Measurements from ENCODE around the gene ZNHIT2.

ZNHIT2 gene

DNA sequence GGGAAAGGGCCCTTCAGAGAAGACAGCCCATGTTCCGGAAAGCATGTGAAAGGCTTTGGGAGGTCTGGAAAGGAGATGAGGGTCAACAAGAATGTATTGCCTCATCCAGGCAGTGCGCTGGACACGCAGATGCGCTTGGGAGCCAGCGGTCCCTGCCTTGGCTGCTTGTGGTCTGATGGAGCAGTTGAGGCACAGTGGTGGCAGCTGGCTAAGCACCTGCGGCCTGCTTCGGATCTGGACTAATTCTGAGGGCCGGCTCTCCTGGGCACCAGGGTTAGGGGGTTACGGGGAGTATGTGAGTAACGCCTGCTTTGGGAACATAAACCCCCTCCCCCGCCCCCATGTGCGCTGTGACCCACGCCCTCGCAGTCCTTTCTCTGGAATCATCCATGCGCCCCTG is 10.4 kb downstream of the ZNHIT2 start:
- no peak for DNase-seq (ENCODE audit: low read depth in 2 of 2, low spot score in 1 of 2)

DNA sequence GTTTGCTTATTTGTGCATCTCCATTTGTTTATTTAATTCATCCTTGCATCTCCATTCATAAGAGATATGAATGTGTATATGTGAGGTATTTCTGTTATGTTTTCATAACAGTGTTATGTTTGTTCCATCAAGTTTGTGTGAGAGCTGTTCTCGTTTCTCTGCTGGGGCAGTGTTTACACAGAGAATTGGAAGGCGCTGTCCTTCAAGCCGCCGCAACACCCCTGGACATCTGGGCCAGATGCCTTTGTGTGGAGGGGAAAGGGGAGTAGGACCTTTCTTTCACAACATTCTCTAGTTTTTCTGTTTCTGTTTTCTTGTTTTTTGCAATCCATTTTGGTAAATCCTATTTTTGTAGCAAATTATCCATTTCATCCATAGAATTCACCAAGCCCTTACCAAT is 12.9 kb downstream of the ZNHIT2 start:
- no peak for DNase-seq (ENCODE audit: low read depth in 2 of 2, low spot score in 1 of 2)

DNA sequence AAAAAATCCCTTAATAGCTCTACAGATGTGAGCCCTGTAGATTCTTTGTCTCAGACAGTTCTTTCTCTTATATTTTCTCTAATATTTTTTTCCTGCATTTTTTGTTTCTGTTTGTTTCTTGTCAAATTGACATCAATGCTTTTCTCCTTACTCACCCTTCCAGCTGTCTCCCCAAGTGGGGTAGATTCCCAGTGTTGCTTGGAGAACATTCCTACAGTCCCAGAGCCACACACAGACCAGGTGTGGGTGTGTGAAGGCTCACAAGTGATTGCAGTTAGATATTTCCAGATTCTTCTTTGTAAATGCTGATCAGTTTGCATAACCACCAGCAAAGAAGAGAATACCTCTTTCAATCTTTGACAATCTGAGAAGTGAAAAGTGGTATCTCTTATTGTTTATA is 14.0 kb downstream of the ZNHIT2 start:
- no peak for DNase-seq (ENCODE audit: low read depth in 2 of 2, low spot score in 1 of 2)

DNA sequence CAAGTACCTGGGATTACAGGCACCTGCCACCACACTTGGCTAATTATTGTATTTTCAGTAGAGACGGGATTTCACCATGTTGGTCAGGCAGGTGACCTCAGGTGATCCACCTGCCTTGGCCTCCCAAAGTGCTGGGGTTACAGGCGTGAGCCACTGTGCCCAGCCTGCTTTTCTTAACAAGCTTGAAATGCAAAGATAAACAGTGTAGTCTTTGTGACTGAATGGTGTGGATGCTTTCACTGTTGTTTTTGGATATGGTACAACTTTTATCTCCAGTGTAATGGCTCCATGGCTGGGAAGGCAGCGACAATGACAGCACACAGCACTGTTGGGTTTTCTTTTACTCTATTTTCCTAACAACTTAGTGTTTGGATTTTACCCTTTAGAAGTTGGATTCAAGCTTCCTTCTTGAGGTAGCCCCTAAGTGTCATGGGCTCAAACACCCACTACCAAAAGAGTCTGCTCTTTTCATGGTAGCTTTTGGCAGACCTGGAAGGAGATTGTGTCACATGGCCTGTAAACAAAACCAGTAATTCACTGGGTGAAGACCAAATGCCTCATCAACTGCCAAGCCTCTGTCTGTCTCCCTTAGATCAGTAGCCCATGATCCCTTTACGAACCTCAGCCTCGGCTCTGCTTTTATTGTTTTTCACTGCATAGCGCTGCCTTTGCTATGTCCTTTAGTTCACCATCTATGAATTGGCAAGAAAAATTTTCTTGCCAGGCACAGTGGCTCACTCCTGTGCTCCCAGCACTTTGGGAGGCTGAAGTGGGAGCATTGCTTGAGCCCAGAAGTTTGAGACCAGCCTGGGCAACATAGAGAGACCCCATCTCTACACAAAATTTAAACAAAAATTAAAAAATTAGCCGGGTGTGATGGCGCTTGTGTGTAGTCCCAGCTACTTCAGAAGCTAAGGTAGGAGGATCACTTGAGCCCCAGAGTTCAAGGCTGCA is 15.1 kb downstream of the ZNHIT2 start:
- DNase-seq (ENCODE audit: low read depth in 2 of 2, low spot score in 1 of 2), result no peak

DNA sequence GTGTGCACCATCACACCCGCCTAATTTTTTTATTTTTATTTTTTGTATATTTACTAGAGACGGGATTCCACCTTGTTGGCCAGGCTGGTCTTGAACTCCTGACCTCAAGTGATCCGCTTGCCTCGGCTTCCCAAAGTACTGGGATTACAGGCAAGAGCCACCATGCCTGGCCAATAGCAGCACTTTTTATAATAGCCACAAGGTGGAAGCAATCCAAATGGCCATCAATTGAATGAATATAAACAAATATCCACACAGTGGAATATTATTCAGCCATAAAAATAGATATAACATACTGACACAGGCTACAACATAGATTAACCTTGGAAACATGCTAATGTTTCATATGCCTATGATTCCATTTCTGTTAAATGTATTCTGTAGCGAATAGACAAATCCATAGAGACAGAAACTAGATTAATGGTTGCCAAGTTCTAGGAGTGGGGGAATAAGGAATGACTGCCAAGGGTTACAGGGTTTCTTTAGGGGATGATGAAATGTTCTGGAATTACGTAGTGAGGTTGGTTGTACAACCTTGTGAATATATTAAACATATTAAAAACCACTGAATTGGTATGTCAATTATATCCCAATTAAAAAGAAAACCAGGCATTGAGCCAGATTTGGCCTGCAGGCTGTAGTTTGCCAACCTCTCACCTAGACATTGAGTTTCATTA is 16.7 kb downstream of the ZNHIT2 start:
- no peak for DNase-seq (ENCODE audit: low read depth in 2 of 2, low spot score in 1 of 2)

DNA sequence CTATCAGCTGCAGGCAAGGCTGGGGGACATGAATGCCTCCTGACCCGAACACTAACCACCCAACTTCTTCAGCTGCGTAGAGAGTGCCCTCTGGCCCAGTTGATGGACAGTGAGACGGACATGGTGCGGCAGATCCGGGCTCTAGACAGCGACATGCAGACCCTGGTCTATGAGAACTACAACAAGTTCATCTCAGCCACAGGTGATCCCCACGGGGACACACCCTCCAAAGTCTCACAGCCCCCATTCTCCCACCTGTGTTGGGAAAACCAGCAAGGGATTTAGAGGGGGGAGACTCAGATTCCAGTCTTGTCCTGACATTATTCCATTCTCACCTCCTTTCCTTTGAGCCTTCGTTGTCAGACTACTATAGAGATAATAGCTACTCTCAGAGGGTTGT is 20.6 kb downstream of the ZNHIT2 start:
- DNase-seq (ENCODE audit: low read depth in 2 of 2, low spot score in 1 of 2), result no peak

DNA sequence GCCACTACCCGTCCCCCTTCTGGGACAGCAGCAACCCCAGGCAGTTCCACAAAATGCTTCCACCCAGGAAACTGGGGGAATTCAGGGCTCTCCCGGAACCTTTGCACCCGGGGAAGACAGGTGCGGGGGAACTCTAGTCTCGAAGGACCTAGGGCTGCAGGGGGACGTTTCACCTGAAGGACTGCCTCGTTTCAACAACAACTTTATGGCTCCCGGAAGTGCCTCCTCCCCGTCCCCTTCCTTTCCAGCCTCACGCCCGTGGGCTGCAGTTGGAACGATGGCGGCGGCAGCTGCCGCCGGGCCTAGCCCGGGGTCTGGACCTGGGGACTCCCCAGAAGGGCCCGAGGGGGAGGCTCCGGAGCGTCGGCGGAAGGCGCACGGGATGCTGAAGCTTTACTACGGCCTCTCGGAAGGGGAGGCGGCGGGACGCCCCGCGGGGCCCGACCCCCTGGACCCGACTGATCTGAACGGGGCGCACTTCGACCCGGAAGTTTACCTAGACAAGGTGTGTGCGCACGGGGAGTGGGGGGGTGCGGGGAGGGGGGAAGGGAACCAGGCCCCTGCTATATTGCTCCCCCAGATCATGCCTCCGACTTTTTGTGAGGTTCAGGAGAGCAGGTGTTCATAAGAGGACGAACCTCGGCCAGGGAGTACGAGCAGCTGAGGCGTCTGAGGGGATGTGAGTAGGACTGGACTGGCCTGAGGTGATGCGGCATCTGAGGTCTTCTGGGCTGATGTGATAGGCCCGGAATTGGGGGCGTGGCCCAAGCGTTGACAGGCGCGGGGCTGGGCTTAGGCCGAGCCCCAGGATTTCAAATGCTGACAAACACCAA is 21.3 kb downstream of the ZNHIT2 start, which contains the start of gene VPS51:
TSS of gene VPS51 (plus strand) at position 241 of the 833 bp plus-strand sequence. CDS start at position 278, 37 bp downstream.
- peak; percentile 72 for DNase-seq (ENCODE audit: low read depth in 2 of 2, low spot score in 1 of 2)

DNA sequence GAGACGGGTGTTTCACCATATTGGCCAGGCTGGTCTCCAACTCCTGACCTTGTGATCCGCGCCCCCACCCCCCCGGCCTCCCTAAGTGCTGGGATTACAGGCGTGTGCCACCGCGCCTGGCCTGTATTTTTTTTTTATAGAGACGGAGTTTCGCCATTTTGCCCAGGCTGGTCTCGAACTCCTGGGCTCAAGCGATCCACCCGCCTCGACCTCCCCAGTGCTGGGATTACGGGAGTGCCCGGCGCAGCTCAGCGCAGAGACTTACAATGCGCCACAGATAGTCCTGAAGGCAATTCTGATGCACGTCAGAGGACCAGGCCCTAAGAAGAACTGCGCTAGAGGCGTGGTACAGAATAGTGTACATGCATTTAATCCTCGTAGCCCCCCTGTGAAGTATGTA is 22.1 kb downstream of the ZNHIT2 start:
- DNase-seq (ENCODE audit: low read depth in 2 of 2, low spot score in 1 of 2), result no peak

DNA sequence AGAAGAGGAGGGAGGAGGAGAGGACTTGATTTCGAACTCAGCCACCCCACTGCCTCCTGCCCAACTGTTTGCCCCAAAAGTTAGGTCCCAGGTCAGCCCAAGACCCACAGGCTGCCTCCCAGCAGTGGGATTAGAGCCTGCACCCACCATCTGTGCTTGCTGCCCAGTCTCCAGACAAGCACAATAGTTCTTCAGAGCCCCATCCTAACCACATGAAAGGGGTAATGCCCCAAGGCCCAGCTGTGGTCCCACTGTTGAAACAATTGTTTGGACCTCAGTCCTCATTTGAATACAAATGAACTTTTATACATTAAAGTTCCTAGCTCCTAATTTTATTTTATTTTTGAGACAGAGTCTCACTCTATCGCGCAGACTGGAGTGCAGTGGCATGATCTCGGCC is 26.9 kb downstream of the ZNHIT2 start:
- DNase-seq (ENCODE audit: low read depth in 2 of 2, low spot score in 1 of 2), result no peak

DNA sequence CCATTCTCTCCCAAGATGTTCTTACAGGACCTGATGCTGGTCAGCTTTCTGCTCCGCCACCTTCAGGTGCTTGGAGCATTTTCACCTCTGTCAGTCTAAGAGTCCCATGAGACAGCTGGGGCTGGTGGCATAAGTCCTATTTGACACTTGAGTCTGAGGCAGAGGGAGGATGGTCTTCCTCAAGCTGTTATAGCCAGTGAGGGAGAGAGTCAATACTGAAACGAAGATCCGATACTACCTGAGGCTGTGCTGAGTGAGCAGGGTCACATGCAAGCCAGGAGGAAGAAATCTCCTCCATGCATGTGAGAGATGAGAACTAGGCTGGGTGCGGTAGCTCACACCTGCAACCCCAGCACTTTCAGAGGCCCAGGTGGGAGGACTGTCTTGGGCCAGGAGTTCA is 27.9 kb downstream of the ZNHIT2 start:
- DNase-seq (ENCODE audit: low read depth in 2 of 2, low spot score in 1 of 2), result no peak

DNA sequence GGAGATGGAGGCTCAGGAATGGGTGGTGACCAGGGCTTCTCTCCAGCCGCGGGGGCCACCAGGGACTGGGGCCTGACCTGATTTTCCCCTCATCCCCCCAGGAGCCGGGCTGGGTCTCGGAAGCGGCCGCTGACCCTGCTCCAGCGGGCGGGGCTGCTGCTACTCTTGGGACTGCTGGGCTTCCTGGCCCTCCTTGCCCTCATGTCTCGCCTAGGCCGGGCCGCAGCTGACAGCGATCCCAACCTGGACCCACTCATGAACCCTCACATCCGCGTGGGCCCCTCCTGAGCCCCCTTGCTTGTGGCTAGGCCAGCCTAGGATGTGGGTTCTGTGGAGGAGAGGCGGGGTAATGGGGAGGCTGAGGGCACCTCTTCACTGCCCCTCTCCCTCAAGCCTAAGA is 29.7 kb downstream of the ZNHIT2 start:
- no peak for DNase-seq (ENCODE audit: low read depth in 2 of 2, low spot score in 1 of 2)

DNA sequence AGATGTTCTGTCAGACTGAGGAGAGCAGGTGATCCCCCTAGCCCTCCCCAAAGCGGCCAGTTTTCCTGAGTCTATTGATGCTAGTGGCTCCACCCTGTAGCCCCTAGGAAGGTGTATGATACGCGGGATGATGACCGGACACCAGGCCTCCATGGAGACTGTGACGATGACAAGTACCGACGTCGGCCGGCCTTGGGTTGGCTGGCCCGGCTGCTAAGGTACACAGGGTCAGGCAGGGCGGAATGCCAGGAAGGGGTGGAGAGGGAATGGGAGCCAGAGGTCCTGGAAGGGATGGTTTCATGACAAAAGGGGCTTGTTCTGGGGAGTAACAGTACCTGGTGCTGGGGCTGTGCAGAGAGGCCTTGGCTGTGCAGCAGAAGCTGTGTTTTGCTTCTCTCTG is 30.3 kb downstream of the ZNHIT2 start:
- DNase-seq (ENCODE audit: low read depth in 2 of 2, low spot score in 1 of 2), result no peak

DNA sequence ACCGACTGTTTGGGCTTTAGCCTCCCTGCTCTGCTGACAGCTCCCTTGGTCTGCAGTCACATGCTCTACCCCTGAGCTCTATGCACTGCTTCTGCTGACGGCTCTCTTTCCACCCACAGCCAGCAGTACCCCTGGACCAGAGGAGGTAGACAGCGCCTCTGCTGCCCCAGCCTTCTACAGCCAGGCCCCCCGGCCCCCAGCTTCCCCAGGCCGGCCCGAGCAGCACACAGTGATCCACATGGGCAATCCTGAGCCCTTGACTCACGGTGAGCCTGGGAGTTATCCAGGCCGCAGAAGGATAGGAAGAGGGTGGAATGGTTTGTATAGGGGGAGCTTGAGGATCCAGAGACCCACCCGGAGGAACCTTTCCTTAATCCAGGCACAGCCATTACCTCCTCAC is 30.7 kb downstream of the ZNHIT2 start:
- DNase-seq (ENCODE audit: low read depth in 2 of 2, low spot score in 1 of 2), result no peak

DNA sequence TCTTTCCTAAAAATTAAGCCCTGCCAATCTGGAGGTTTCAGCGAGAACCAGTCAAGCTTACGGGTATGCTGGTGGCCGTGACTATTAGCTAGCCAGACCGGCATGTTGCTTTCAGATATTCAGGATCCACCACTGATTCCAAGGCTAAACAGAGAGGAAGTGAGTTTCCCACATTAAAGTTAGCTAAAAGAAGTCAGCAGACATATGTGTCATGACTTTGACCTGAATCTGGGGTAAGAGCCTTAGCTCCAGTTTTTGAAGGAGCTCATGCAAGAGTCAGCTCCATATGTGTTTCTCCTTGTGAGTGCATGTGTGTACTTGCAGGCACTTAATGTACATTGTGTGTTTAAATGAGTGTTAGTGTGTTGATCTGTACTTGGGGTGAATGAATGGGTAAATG is 32.1 kb downstream of the ZNHIT2 start:
- DNase-seq (ENCODE audit: low read depth in 2 of 2, low spot score in 1 of 2), result no peak

DNA sequence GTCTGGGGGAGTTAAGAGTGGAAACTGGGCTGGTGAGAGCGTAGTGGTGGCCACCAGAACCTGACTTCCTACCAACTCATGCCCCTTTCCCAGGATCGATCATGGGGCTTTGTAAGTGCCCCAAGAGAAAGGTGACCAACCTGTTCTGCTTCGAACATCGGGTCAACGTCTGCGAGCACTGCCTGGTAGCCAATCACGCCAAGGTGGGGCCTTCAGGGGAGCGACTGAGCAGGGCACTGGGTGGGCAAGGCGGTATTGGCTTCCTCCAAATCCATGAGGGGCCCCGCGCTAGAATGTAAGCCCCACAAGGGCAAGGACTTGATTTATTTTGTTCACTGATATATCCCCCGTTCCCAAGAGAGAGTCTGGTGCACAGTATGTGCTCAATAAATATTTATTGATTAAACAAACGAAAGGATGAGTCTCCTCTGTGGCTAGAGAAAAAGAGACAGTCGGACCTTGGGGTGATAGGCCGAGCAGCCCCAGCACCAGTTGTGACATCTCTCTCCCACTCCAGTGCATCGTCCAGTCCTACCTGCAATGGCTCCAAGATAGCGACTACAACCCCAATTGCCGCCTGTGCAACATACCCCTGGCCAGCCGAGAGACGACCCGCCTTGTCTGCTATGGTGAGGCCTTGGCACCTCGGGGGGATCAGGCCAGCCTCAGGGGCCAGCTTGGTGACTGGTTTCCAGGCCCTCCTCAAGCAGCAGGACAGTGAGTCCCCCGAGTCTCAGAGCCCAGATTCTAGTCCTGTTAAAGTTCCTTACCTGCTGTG is 32.7 kb downstream of the ZNHIT2 start:
- no peak for DNase-seq (ENCODE audit: low read depth in 2 of 2, low spot score in 1 of 2)

DNA sequence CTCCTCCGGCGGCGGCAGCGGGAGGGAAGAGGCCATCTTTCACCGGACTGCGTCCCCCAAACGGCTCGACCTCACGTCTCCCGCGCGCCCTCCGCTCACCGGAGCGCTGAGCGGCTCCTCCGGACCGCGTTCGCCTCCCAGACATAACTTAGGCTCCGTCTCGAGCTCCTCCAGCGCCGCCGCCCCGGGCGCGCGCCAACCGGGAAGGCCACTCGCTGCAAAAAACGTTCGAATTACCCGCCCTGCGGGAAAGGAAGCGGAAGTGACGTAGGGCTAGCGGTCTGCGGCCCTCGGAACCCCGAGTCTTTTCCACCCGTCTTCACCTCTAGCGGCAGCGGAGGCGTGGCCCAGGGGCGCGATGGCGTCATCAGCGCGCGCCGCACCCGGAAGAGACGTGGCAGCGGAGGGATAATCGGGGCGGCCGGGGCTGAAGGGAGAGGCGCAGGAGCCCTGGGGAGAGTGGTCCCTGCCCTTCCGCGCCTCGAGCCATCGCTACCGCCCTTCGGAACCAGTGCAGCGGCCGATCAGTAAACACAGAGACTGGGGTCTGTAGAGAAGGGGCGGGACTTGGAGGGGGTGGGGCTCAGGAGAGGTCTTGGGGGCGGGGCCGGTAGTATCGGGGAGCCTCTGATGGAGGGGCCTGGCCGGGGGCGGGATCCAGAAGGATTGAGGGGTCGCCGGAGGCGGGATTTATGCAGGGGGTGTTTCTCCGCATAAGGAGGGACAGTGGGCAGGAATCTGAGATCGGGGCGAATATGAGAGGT is 33.5 kb downstream of the ZNHIT2 start, which contains the start of the genes CDCA5 and ZFPL1:
TSS of gene CDCA5 (minus strand) at position 207 of the 764 bp plus-strand sequence. CDS start at position 145, 62 bp downstream.
TSS of gene ZFPL1 (plus strand) at position 389 of the 764 bp plus-strand sequence. CDS start 477 bp downstream, outside the sequence.
- peak; percentile 95 to 97 for DNase-seq (ENCODE audit: low read depth in 2 of 2, low spot score in 1 of 2)

DNA sequence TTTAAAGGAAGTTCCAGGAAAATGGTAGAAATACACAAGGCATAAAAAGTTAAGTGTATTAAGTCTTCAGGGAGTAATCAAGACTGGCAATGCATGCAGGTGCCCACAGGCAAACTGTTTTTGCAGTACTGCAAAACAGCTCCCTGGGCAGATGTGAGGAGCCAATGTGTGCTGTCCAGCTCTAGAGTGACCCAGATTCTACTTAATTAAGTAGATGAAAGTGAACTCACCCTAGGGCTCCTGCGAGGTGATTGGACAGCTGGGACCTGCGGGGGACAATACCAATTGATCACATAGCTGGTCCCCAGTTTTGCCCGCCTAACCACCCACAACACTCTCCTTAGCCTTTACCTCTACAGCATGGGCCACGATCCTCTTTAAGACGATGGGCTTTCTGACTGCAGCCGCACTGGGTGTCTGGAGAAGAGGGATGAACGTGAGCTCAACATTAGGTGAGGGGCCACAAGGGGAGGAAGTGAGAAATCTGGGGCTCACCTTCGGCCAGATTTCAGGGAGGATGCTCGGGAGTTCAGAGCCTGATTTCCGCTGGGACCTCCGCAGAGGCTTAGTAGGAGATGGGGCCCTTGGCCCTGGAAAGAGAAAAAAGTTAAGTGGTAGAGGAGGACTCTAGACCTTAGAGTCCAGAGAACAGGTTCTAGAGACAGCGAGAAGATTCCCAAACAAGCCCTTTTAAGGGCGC is 34.2 kb downstream of the ZNHIT2 start:
- DNase-seq (ENCODE audit: low read depth in 2 of 2, low spot score in 1 of 2), result no peak

DNA sequence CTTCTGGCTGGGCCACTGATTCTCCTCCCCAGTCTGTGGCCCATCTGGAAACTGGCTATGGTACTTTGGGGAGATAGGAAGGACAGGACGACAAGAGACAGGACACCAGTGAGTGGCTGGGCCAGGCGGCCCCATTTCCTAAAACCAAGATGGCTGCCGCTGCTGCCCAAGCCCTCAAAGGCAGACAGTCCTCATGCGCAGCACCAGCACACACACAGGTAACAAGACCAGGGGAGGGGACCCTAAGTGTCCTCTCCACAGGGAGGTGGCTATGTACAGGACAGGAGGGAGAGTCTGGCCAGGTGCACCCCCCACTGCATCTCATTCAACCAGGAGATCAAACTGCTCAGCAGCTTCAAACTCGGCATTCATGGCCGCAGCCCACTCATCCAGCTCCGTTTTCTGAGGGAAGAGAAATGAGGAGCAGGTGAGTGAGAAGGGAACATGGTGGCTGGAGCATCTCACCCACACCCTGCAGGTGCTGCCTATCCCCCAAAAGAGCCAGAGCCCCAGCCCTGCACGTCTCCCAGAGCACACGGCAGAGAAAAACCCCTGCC is 38.6 kb downstream of the ZNHIT2 start:
- no peak for DNase-seq (ENCODE audit: low read depth in 2 of 2, low spot score in 1 of 2)

DNA sequence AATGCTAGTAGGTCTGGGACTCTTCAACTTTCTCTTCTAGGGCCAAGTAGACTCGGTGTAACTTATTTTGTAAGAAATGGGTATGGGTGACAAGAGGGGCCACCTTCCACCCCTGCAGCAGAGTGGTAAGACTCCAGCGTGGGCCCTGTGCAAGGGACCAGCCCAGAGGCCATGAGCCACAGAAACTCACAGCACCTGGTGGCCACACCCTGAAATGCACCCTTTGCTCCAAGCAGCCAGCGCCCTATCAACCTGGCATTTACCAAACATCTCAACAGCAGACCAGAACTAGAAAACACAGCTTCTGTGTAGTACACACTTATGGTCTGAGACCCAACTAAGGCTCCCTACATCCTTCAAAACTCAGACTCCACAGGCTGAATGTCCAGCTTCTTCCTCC is 39.4 kb downstream of the ZNHIT2 start:
- peak; percentile 44 to 46 for DNase-seq (ENCODE audit: low read depth in 2 of 2, low spot score in 1 of 2)
